WTC11 (cell line): ENCODE results near the gene NRG2. TPM values are rescaled to one million over a fixed set of nuclear protein-coding genes. Genes with fewer than 3 reads are reported as not detected.

Source experiments
- ATAC-seq: fragments of 200-7000 bp; cut with Tn5 transposase; 2 replicates; pipeline ENCODE4 v1.10.0; 2021; ENCODE audit warnings: mild to moderate bottlenecking, moderate library complexity
- CTCF ChIA-PET: fragments of 300-600 bp; sonication (Branson Sonifier 250); formaldehyde crosslinking; loops from one replicate; lab custom pipeline; 2021; ENCODE audit warnings: antibody characterized with exemption; lab: Charles Lee
- POLR2A ChIA-PET: fragments of 350-600 bp; sonication (Branson Sonifier 250); formaldehyde crosslinking; loops from one replicate; lab custom pipeline; 2021; ENCODE audit warnings: antibody characterized with exemption; lab: Charles Lee
- DNase-seq: peaks from one replicate; pipeline ENCODE4 v3.0.0; 2021; ENCODE audit warnings: low spot score
- H3K27ac Mint-ChIP-seq: 2 replicates; pipeline ENCODE4 v1.8.0; 2021; ENCODE audit warnings: mixed read lengths
- H3K27me3 Mint-ChIP-seq: 2 replicates; pipeline ENCODE4 v1.8.0; 2021; ENCODE audit warnings: low read depth, mild to moderate bottlenecking, moderate library complexity, mixed read lengths
- H3K36me3 Mint-ChIP-seq: 2 replicates; pipeline ENCODE4 v1.8.0; 2021; ENCODE audit warnings: mixed read lengths
- H3K4me1 Mint-ChIP-seq: 2 replicates; pipeline ENCODE4 v1.8.0; 2022; ENCODE audit warnings: mixed read lengths
- H3K4me3 Mint-ChIP-seq: 2 replicates; pipeline ENCODE4 v1.8.0; 2021; ENCODE audit warnings: mild to moderate bottlenecking, moderate library complexity, mixed read lengths
- H3K9me3 Mint-ChIP-seq: 2 replicates; pipeline ENCODE4 v1.8.0; 2021; ENCODE audit warnings: mixed read lengths
- ATF6 ChIP-seq: sonication (generic); formaldehyde crosslinking; IDR thresholded peaks from 2 replicates; pipeline ENCODE4 v1.8.1; 2023; ENCODE audit warnings: mild to moderate bottlenecking, missing genetic modification reagents
- FOXP1 ChIP-seq: sonication (generic); formaldehyde crosslinking; IDR thresholded peaks from 2 replicates; pipeline ENCODE4 v1.8.0; 2022; ENCODE audit warnings: missing genetic modification reagents, mild to moderate bottlenecking, moderate library complexity, borderline replicate concordance
- HMGXB4 ChIP-seq: sonication (generic); formaldehyde crosslinking; IDR thresholded peaks from 2 replicates; pipeline ENCODE4 v1.8.1; 2023; ENCODE audit warnings: mild to moderate bottlenecking, moderate library complexity, missing genetic modification reagents
- NFATC4 ChIP-seq: fragments of 250-450 bp; sonication (Bioruptor Pico); IDR thresholded peaks from 2 replicates; pipeline ENCODE4 v1.9.0; 2021; ENCODE audit warnings: mild to moderate bottlenecking
- NFE2L1 ChIP-seq: sonication (generic); formaldehyde crosslinking; IDR thresholded peaks from 2 replicates; pipeline ENCODE4 v1.8.1; 2023; ENCODE audit warnings: missing genetic modification reagents
- NR2C2 ChIP-seq: sonication (generic); formaldehyde crosslinking; IDR thresholded peaks from 2 replicates; pipeline ENCODE4 v1.8.0; 2022; ENCODE audit warnings: mild to moderate bottlenecking, missing genetic modification reagents
- NR3C1 ChIP-seq: sonication (generic); formaldehyde crosslinking; conservative IDR thresholded peaks from 2 replicates; pipeline ENCODE4 v1.8.1; 2023; ENCODE audit warnings: low read depth, mild to moderate bottlenecking, missing genetic modification reagents
- PRDM15 ChIP-seq: sonication (generic); formaldehyde crosslinking; IDR thresholded peaks from 2 replicates; pipeline ENCODE4 v1.8.0; 2022; ENCODE audit warnings: missing genetic modification reagents
- RELA ChIP-seq: sonication (generic); formaldehyde crosslinking; IDR thresholded peaks from 2 replicates; pipeline ENCODE4 v1.8.1; 2022; ENCODE audit warnings: missing genetic modification reagents, mild to moderate bottlenecking, borderline replicate concordance
- RORB ChIP-seq: fragments of 250-450 bp; sonication (Bioruptor Pico); IDR thresholded peaks from 2 replicates; pipeline ENCODE4 v1.9.0; 2021; ENCODE audit warnings: mild to moderate bottlenecking
- SMAD4 ChIP-seq: sonication (generic); formaldehyde crosslinking; IDR thresholded peaks from 2 replicates; pipeline ENCODE4 v1.8.0; 2022; ENCODE audit warnings: mild to moderate bottlenecking, missing genetic modification reagents
- ZNF138 ChIP-seq: sonication (generic); formaldehyde crosslinking; conservative IDR thresholded peaks from 2 replicates; pipeline ENCODE4 v1.8.1; 2022; ENCODE audit warnings: mild to moderate bottlenecking, moderate library complexity, missing genetic modification reagents
- ZNF416 ChIP-seq: fragments of 250-450 bp; sonication (Bioruptor Pico); IDR thresholded peaks from 2 replicates; pipeline ENCODE4 v1.9.0; 2021; ENCODE audit warnings: mild to moderate bottlenecking, inconsistent platforms
- ZNF671 ChIP-seq: fragments of 250-450 bp; sonication (Bioruptor Pico); IDR thresholded peaks from 2 replicates; pipeline ENCODE4 v1.8.0; 2021; ENCODE audit warnings: mild to moderate bottlenecking
- total RNA-seq: library from RNA; stranded (reverse); gene quantifications from 3 replicates; pipeline ENCODE4 v1.2.3, GENCODE V29; 2021
- TF ChIP-seq, protein P1 (sequence below): sonication (generic); formaldehyde crosslinking; IDR thresholded peaks from 2 replicates; pipeline ENCODE4 v1.8.1; 2022; ENCODE audit warnings: mild to moderate bottlenecking, moderate library complexity, missing genetic modification reagents
- TF ChIP-seq, protein P2 (sequence below): fragments of 250-450 bp; sonication (Bioruptor Pico); IDR thresholded peaks from 2 replicates; pipeline ENCODE4 v1.9.0; 2021; ENCODE audit warnings: moderate library complexity, mild to moderate bottlenecking, inconsistent platforms, borderline replicate concordance
- TF ChIP-seq, protein P3 (sequence below): sonication (generic); formaldehyde crosslinking; IDR thresholded peaks from 2 replicates; pipeline ENCODE4 v1.8.1; 2023; ENCODE audit warnings: mild to moderate bottlenecking, missing genetic modification reagents, moderate library complexity
- TF ChIP-seq, protein P4 (sequence below): fragments of 250-450 bp; sonication (Bioruptor Pico); IDR thresholded peaks from 2 replicates; pipeline ENCODE4 v1.9.0; 2021; ENCODE audit warnings: mild to moderate bottlenecking

The NRG2 gene
- total RNA-seq, 1 experiment from 2014 or later = 0.44 TPM

GRCh38 chr5:140075371-140075770 is 32.3 kb upstream of the NRG2 start:
- ATAC-seq = no peak
- ChIA-PET POLR2A (no interaction called here), CTCF (interaction anchor here (1.0 to 5.7 kb wide), 2 partner anchors 69 to 78 kb away, joined by 3 to 75 read pairs; no protein-coding TSS in a partner anchor)

More at GRCh38 chr5:140075371-140075770, 32.3 kb upstream of the NRG2 start:
- DNase-seq = no peak
- Mint-ChIP-seq H3K27ac (no peak overlapping the region), H3K4me1 (no peaks in the 10 kb centered on the region), H3K4me3 (no peak overlapping the region), H3K9me3 (no peaks in the 10 kb centered on the region), H3K36me3 (no peaks in the 10 kb centered on the region), H3K27me3 (peaks cover 3% of the 10 kb centered on the region)
- TF ChIP-seq, protein P1, sequence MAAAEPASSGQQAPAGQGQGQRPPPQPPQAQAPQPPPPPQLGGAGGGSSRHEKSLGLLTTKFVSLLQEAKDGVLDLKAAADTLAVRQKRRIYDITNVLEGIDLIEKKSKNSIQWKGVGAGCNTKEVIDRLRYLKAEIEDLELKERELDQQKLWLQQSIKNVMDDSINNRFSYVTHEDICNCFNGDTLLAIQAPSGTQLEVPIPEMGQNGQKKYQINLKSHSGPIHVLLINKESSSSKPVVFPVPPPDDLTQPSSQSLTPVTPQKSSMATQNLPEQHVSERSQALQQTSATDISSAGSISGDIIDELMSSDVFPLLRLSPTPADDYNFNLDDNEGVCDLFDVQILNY (CRISPR knock-in tag) = no peak
- TF ChIP-seq HMGXB4 (CRISPR knock-in tag) = no peak
- TF ChIP-seq FOXP1 = no peak
- TF ChIP-seq NR2C2 (CRISPR knock-in tag) = no peak
- no peak for TF ChIP-seq ATF6 (CRISPR knock-in tag)
- no peak for TF ChIP-seq ZNF138 (CRISPR knock-in tag)
- TF ChIP-seq ZNF671 (CRISPR knock-in tag) = no peak
- no peak for TF ChIP-seq RELA (CRISPR knock-in tag)
- TF ChIP-seq RORB (CRISPR knock-in tag) = no peak
- no peak for TF ChIP-seq NFE2L1
- TF ChIP-seq, protein P2, sequence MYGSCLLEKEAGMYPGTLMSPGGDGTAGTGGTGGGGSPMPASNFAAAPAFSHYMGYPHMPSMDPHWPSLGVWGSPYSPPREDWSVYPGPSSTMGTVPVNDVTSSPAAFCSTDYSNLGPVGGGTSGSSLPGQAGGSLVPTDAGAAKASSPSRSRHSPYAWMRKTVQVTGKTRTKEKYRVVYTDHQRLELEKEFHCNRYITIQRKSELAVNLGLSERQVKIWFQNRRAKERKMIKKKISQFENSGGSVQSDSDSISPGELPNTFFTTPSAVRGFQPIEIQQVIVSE (CRISPR knock-in tag) = no peak
- TF ChIP-seq, protein P3, sequence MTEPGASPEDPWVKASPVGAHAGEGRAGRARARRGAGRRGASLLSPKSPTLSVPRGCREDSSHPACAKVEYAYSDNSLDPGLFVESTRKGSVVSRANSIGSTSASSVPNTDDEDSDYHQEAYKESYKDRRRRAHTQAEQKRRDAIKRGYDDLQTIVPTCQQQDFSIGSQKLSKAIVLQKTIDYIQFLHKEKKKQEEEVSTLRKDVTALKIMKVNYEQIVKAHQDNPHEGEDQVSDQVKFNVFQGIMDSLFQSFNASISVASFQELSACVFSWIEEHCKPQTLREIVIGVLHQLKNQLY = no peak
- no peak for TF ChIP-seq NR3C1 (CRISPR knock-in tag)
- no peak for TF ChIP-seq NFATC4 (CRISPR knock-in tag)
- no peak for TF ChIP-seq ZNF416
- no peak for TF ChIP-seq PRDM15 (CRISPR knock-in tag)
- TF ChIP-seq SMAD4 = no peak
- TF ChIP-seq, protein P4, sequence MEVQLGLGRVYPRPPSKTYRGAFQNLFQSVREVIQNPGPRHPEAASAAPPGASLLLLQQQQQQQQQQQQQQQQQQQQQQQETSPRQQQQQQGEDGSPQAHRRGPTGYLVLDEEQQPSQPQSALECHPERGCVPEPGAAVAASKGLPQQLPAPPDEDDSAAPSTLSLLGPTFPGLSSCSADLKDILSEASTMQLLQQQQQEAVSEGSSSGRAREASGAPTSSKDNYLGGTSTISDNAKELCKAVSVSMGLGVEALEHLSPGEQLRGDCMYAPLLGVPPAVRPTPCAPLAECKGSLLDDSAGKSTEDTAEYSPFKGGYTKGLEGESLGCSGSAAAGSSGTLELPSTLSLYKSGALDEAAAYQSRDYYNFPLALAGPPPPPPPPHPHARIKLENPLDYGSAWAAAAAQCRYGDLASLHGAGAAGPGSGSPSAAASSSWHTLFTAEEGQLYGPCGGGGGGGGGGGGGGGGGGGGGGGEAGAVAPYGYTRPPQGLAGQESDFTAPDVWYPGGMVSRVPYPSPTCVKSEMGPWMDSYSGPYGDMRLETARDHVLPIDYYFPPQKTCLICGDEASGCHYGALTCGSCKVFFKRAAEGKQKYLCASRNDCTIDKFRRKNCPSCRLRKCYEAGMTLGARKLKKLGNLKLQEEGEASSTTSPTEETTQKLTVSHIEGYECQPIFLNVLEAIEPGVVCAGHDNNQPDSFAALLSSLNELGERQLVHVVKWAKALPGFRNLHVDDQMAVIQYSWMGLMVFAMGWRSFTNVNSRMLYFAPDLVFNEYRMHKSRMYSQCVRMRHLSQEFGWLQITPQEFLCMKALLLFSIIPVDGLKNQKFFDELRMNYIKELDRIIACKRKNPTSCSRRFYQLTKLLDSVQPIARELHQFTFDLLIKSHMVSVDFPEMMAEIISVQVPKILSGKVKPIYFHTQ (CRISPR knock-in tag) = no peak
